Measurements from ENCODE around the gene CGB7.
"Not testable (repeated sequence)": the region's sequence is repeated elsewhere in the genome, so short reads cannot be mapped to it uniquely, and the experiment has no call there.

Gene CGB7

GRCh38 chr19:49057636-49058234 is at the start of gene CGB7:
Gene CGB7 (minus strand): TSS chr19:49057749. CDS start chr19:49055375, 2,374 bp downstream.
- no peak for DNase-seq

- DNase-seq: no peak
Measured at GRCh38 chr19:49106648-49107135, 49.1 kb upstream of the CGB7 start.

GRCh38 chr19:49104229-49104864 is 46.8 kb upstream of the CGB7 start:
- no peak for DNase-seq

GRCh38 chr19:49103331-49104085 is 46.0 kb upstream of the CGB7 start:
- DNase-seq: no peak

- DNase-seq: no peak
Measured at GRCh38 chr19:49102303-49102702, 44.8 kb upstream of the CGB7 start.

- no peak for DNase-seq
Measured at GRCh38 chr19:49101160-49101559, 43.6 kb upstream of the CGB7 start.

- no peak for DNase-seq
Measured at GRCh38 chr19:49098795-49099194, 41.2 kb upstream of the CGB7 start.

GRCh38 chr19:49097453-49098288 is 40.1 kb upstream of the CGB7 start:
- peak; percentile 78 for DNase-seq

GRCh38 chr19:49094505-49095482 is 37.2 kb upstream of the CGB7 start:
- no peak for DNase-seq

GRCh38 chr19:49092686-49093085 is 35.1 kb upstream of the CGB7 start:
- no peak for DNase-seq

GRCh38 chr19:49091391-49092038 is 34.0 kb upstream of the CGB7 start:
- DNase-seq: no peak

- no peak for DNase-seq
Measured at GRCh38 chr19:49086296-49086695, 28.7 kb upstream of the CGB7 start.

GRCh38 chr19:49085868-49086232 is 28.3 kb upstream of the CGB7 start:
- no peak for DNase-seq

GRCh38 chr19:49085020-49085867 is 27.7 kb upstream of the CGB7 start, which contains the start of gene SNRNP70:
Gene SNRNP70 (plus strand): TSS chr19:49085451. CDS start chr19:49086415, 964 bp downstream.
- peak; percentile 100 for DNase-seq

- no peak for DNase-seq
Measured at GRCh38 chr19:49084206-49085019, 26.9 kb upstream of the CGB7 start.

- DNase-seq: no peak
Measured at GRCh38 chr19:49081273-49081672, 23.7 kb upstream of the CGB7 start.

GRCh38 chr19:49080392-49080791 is 22.8 kb upstream of the CGB7 start:
- DNase-seq: no peak

- DNase-seq: not testable (repeated sequence)
Measured at GRCh38 chr19:49074869-49075268, 17.3 kb upstream of the CGB7 start.
